Trophoblast cell (in vitro differentiated cells and primary cell): Measurements from ENCODE around the gene COL19A1.

Source experiments
- DNase-seq, 2 donors: peaks; one replicate each; pipeline ENCODE4 v3.0.0-alpha.2; 2016
- H2AFZ ChIP-seq: 2 replicates; pipeline ENCODE4 v1.6.1; 2013; ENCODE audit warnings: low read length, moderate library complexity, mild to moderate bottlenecking; ENCODE audit not compliant: insufficient read depth, poor library complexity
- H2AK5ac ChIP-seq: 2 replicates; pipeline ENCODE4 v1.6.1; 2013; ENCODE audit warnings: mild to moderate bottlenecking, low read length
- H2BK120ac ChIP-seq: 2 replicates; pipeline ENCODE4 v1.6.1; 2013; ENCODE audit warnings: low read length, mild to moderate bottlenecking, moderate library complexity; ENCODE audit not compliant: insufficient read depth, poor library complexity
- H2BK12ac ChIP-seq: 2 replicates; pipeline ENCODE4 v1.6.1; 2013; ENCODE audit warnings: mild to moderate bottlenecking, low read length, moderate library complexity
- H2BK5ac ChIP-seq: 2 replicates; pipeline ENCODE4 v1.6.1; 2013; ENCODE audit warnings: low read length, low read depth, moderate library complexity, mild to moderate bottlenecking; ENCODE audit not compliant: poor library complexity
- H3K14ac ChIP-seq: 2 replicates; pipeline ENCODE4 v1.6.1; 2013; ENCODE audit warnings: mild to moderate bottlenecking, low read length
- H3K18ac ChIP-seq: 2 replicates; pipeline ENCODE4 v1.6.1; 2013; ENCODE audit warnings: mild to moderate bottlenecking, low read length
- H3K23ac ChIP-seq: 2 replicates; pipeline ENCODE4 v1.6.1; 2013; ENCODE audit warnings: low read length
- H3K27ac ChIP-seq: 2 replicates; pipeline ENCODE4 v1.5.1; 2013; ENCODE audit warnings: low read depth, mild to moderate bottlenecking, inconsistent platforms, low read length, moderate library complexity
- H3K27me3 ChIP-seq: 2 replicates; pipeline ENCODE4 v1.6.1; 2013; ENCODE audit warnings: inconsistent platforms, mild to moderate bottlenecking, low read length, moderate library complexity; ENCODE audit not compliant: insufficient read depth
- H3K36me3 ChIP-seq, 2 experiments: 1 replicate in 1 of 2; 2 replicates in 1 of 2; pipeline ENCODE4 v1.6.1; 2013; ENCODE audit warnings: low read length in 2 of 2, mild to moderate bottlenecking in 2 of 2, moderate library complexity in 1 of 2; ENCODE audit not compliant: insufficient read depth in 2 of 2, control insufficient read depth in 1 of 2
- H3K4ac ChIP-seq: 2 replicates; pipeline ENCODE4 v1.6.1; 2013; ENCODE audit warnings: low read depth, mild to moderate bottlenecking, low read length, moderate library complexity
- H3K4me1 ChIP-seq, 2 experiments: 1 replicate in 1 of 2; 2 replicates in 1 of 2; pipeline ENCODE4 v1.6.1; 2013; ENCODE audit warnings: low read length in 2 of 2, mild to moderate bottlenecking in 2 of 2, moderate library complexity in 1 of 2; ENCODE audit not compliant: insufficient read depth in 2 of 2, control insufficient read depth in 1 of 2
- H3K4me2 ChIP-seq: 2 replicates; pipeline ENCODE4 v1.6.1; 2013; ENCODE audit warnings: inconsistent platforms, mild to moderate bottlenecking, low read length, moderate library complexity
- H3K4me3 ChIP-seq: 2 replicates; pipeline ENCODE4 v1.5.1; 2013; ENCODE audit warnings: mild to moderate bottlenecking, low read depth, low read length, inconsistent platforms
- H3K79me1 ChIP-seq: one replicate; pipeline ENCODE4 v1.6.1; 2013; ENCODE audit warnings: low read length
- H3K79me2 ChIP-seq: 2 replicates; pipeline ENCODE4 v1.6.1; 2013; ENCODE audit warnings: low read length, mild to moderate bottlenecking; ENCODE audit not compliant: control insufficient read depth, insufficient read depth, poor library complexity
- H3K9ac ChIP-seq: 2 replicates; pipeline ENCODE4 v1.6.1; 2013; ENCODE audit warnings: mild to moderate bottlenecking, low read length
- H3K9me3 ChIP-seq: 2 replicates; pipeline ENCODE4 v1.6.1; 2013; ENCODE audit warnings: low read depth, mild to moderate bottlenecking, control low read depth, inconsistent platforms, low read length; ENCODE audit not compliant: insufficient read depth
- H4K12ac ChIP-seq: 2 replicates; pipeline ENCODE4 v1.6.1; 2013; ENCODE audit warnings: low read depth, mild to moderate bottlenecking, low read length, moderate library complexity
- H4K8ac ChIP-seq: 2 replicates; pipeline ENCODE4 v1.6.1; 2013; ENCODE audit warnings: low read depth, mild to moderate bottlenecking, low read length, moderate library complexity
- H4K91ac ChIP-seq: one replicate; pipeline ENCODE4 v1.6.1; 2013; ENCODE audit warnings: low read depth, mild to moderate bottlenecking, low read length, moderate library complexity
- WGBS: extraction: QIAGEN DNeasy Blood & Tissue Kit; methylation state at CpG from one replicate; pipeline ENCODE4 v1.1.7; 2013; ENCODE audit warnings: missing lambda C conversion rate; ENCODE audit not compliant: insufficient read length, insufficient coverage; ENCODE audit errors: extremely low coverage; 5-methylcytosine and 5-hydroxymethylcytosine counted together

The COL19A1 gene

GRCh38 chr6:70112716-70113115 lies 246.4 kb downstream of the COL19A1 start:
- no peak overlapping the region for H4K91ac ChIP-seq
- H3K9me3 ChIP-seq = no peaks in the 10 kb centered on the region
- H2BK12ac ChIP-seq = no peak overlapping the region
- DNase-seq = no peak
- H3K36me3 ChIP-seq = no peaks in the 10 kb centered on the region
- H2AFZ ChIP-seq = no peak overlapping the region
- H3K79me2 ChIP-seq = no peaks in the 10 kb centered on the region
- H4K12ac ChIP-seq = no peak overlapping the region
- no peak overlapping the region for H3K27ac ChIP-seq
- no peak overlapping the region for H3K4me3 ChIP-seq
- no peak overlapping the region for H3K4me2 ChIP-seq
- no peak overlapping the region for H3K18ac ChIP-seq
- H3K14ac ChIP-seq = no peak overlapping the region
- no peaks in the 10 kb centered on the region for H3K79me1 ChIP-seq
- H2AK5ac ChIP-seq = no peak overlapping the region
- no peak overlapping the region for H2BK120ac ChIP-seq
- H3K23ac ChIP-seq = no peak overlapping the region
- H2BK5ac ChIP-seq = no peak overlapping the region
- no peak overlapping the region for H3K4ac ChIP-seq
- no CpG with 5 or more reads among the region's 5 CpGs for WGBS
- H3K27me3 ChIP-seq = no peaks in the 10 kb centered on the region
- H4K8ac ChIP-seq = no peak overlapping the region
- no peaks in the 10 kb centered on the region for H3K4me1 ChIP-seq
- H3K9ac ChIP-seq = no peak overlapping the region

GRCh38 chr6:70113171-70113570 lies 246.8 kb downstream of the COL19A1 start:
- H2BK12ac ChIP-seq = no peak overlapping the region
- H2BK120ac ChIP-seq = no peak overlapping the region
- no peak overlapping the region for H2AFZ ChIP-seq
- H3K36me3 ChIP-seq = no peaks in the 10 kb centered on the region
- no peak overlapping the region for H2BK5ac ChIP-seq
- no peaks in the 10 kb centered on the region for H3K27me3 ChIP-seq
- H3K79me2 ChIP-seq = no peaks in the 10 kb centered on the region
- no peak overlapping the region for H3K14ac ChIP-seq
- H3K9me3 ChIP-seq = no peaks in the 10 kb centered on the region
- DNase-seq = no peak
- no peak overlapping the region for H4K91ac ChIP-seq
- no peak overlapping the region for H3K18ac ChIP-seq
- no peaks in the 10 kb centered on the region for H3K4me1 ChIP-seq
- H4K12ac ChIP-seq = no peak overlapping the region
- no peak overlapping the region for H3K9ac ChIP-seq
- H3K27ac ChIP-seq = no peak overlapping the region
- WGBS = no CpG with 5 or more reads among the region's 1 CpG
- no peak overlapping the region for H2AK5ac ChIP-seq
- H3K4me2 ChIP-seq = no peak overlapping the region
- H4K8ac ChIP-seq = no peak overlapping the region
- no peaks in the 10 kb centered on the region for H3K79me1 ChIP-seq
- H3K4ac ChIP-seq = no peak overlapping the region
- no peak overlapping the region for H3K4me3 ChIP-seq
- no peak overlapping the region for H3K23ac ChIP-seq

GRCh38 chr6:70118670-70119069 lies 252.3 kb downstream of the COL19A1 start:
- H2AK5ac ChIP-seq = no peak overlapping the region

GRCh38 chr6:70119218-70119835 lies 253.0 kb downstream of the COL19A1 start:
- Histone ChIP-seq H3K23ac (no peak overlapping the region), H3K9ac (no peak overlapping the region), H3K4me2 (no peak overlapping the region), H2AK5ac (no peak overlapping the region), H3K27me3 (no peaks in the 10 kb centered on the region), H3K14ac (no peak overlapping the region), H4K8ac (no peak overlapping the region), H3K27ac (no peak overlapping the region), H2BK120ac (no peak overlapping the region), H3K4me3 (no peak overlapping the region), H4K12ac (no peak overlapping the region), H3K18ac (no peak overlapping the region), H3K36me3 (no peaks in the 10 kb centered on the region), H3K79me2 (no peaks in the 10 kb centered on the region), H3K79me1 (no peaks in the 10 kb centered on the region), H3K4ac (no peak overlapping the region), H3K4me1 (no peaks in the 10 kb centered on the region), H4K91ac (no peak overlapping the region), H2BK5ac (no peak overlapping the region), H3K9me3 (no peaks in the 10 kb centered on the region), H2BK12ac (no peak overlapping the region), H2AFZ (no peak overlapping the region)
- WGBS = no CpG with 5 or more reads among the region's 7 CpGs
- DNase-seq = no peak

More at GRCh38 chr6:70118670-70119069, 252.3 kb downstream of the COL19A1 start:
- Histone ChIP-seq H3K4me1 (no peaks in the 10 kb centered on the region), H3K4ac (no peak overlapping the region), H2BK120ac (no peak overlapping the region), H4K12ac (no peak overlapping the region), H3K79me2 (no peaks in the 10 kb centered on the region), H3K18ac (no peak overlapping the region), H3K27ac (no peak overlapping the region), H2BK12ac (no peak overlapping the region), H4K8ac (no peak overlapping the region), H3K9me3 (no peaks in the 10 kb centered on the region), H2AFZ (no peak overlapping the region), H3K9ac (no peak overlapping the region), H4K91ac (no peak overlapping the region), H3K14ac (no peak overlapping the region), H3K36me3 (no peaks in the 10 kb centered on the region), H3K79me1 (no peaks in the 10 kb centered on the region), H3K4me3 (no peak overlapping the region), H2BK5ac (no peak overlapping the region), H3K27me3 (no peaks in the 10 kb centered on the region), H3K4me2 (no peak overlapping the region), H3K23ac (no peak overlapping the region)
- WGBS = no CpG with 5 or more reads among the region's 2 CpGs
- no peak for DNase-seq
